B cell (primary cell): ENCODE data around the gene EMP1. TPM values are rescaled to one million over a fixed set of nuclear protein-coding genes. Genes with fewer than 3 reads are reported as not detected.

ENCODE experiments used
- ATAC-seq: fragments of 200-7000 bp; cut with Tn5 transposase; one replicate; pipeline ENCODE4 v1.10.0; 2021; ENCODE audit warnings: low read depth, mild to moderate bottlenecking, moderate number of reproducible peaks, moderate library complexity
- CTCF ChIA-PET: fragments of 350-600 bp; sonication (Branson Sonifier 250); formaldehyde crosslinking; loops from one replicate; lab custom pipeline; 2021; ENCODE audit warnings: antibody characterized with exemption, inconsistent platforms; lab: Charles Lee
- POLR2A ChIA-PET: fragments of 350-600 bp; sonication (Branson Sonifier 250); formaldehyde crosslinking; loops from one replicate; lab custom pipeline; 2021; ENCODE audit warnings: antibody characterized with exemption; lab: Charles Lee
- DNase-seq: peaks from one replicate; pipeline ENCODE4 v3.0.0; 2013
- H2AFZ ChIP-seq: 2 replicates; pipeline ENCODE4 v1.6.1; 2012; ENCODE audit warnings: mild to moderate bottlenecking, low read depth, low read length; ENCODE audit not compliant: insufficient read depth, poor library complexity, severe bottlenecking
- H3K27ac ChIP-seq, 2 donors: 1 replicate in 1 of 2; 2 replicates in 1 of 2; pipeline ENCODE4 v1.5.1; 2012 to 2013; ENCODE audit warnings: low read length in 2 of 2, mild to moderate bottlenecking in 2 of 2, moderate library complexity in 1 of 2
- H3K27me3 ChIP-seq, 4 experiments: fragments of 200-600 bp in 1 of 4; sonication (generic) in 1 of 4; replicated peaks in 1 of 4; 1 replicate in 2 of 4; 2 replicates in 2 of 4; pipeline versions ENCODE4 v1.6.1 to v1.7.0; 2013 to 2016; ENCODE audit warnings: low read length in 3 of 4, mild to moderate bottlenecking in 2 of 4, mixed read lengths in 1 of 4, moderate library complexity in 1 of 4; ENCODE audit not compliant: insufficient read depth in 4 of 4, control insufficient read depth in 3 of 4; ENCODE audit errors: control extremely low read depth in 1 of 4
- H3K36me3 ChIP-seq, 2 experiments: replicated peaks in 1 of 2; 1 replicate in 1 of 2; 2 replicates in 1 of 2; pipeline versions ENCODE4 v1.6.1 to v1.7.1; 2013; ENCODE audit warnings: low read length in 1 of 2; ENCODE audit not compliant: insufficient read depth in 2 of 2, control insufficient read depth in 1 of 2; ENCODE audit errors: control extremely low read depth in 1 of 2, extremely low read depth in 1 of 2
- H3K4me1 ChIP-seq, 2 donors: fragments of 200-600 bp in 1 of 2; sonication (generic) in 1 of 2; 1 replicate in 1 of 2; 2 replicates in 1 of 2; pipeline versions ENCODE4 v1.5.1 to v1.6.1; 2013 to 2017; ENCODE audit warnings: low read length in 2 of 2; ENCODE audit not compliant: control insufficient read depth in 2 of 2, insufficient read depth in 2 of 2
- H3K4me2 ChIP-seq: replicated peaks from 2 replicates; pipeline ENCODE3; 2012; ENCODE audit warnings: mild to moderate bottlenecking, low read depth, low read length; ENCODE audit not compliant: poor library complexity, severe bottlenecking
- H3K4me3 ChIP-seq, 5 experiments: fragments of 200-600 bp in 1 of 5; sonication (generic) in 1 of 5; 1 replicate in 3 of 5; 2 replicates in 2 of 5; pipeline versions ENCODE4 v1.5.1 to v1.7.0; 2011 to 2016; ENCODE audit warnings: low read length in 4 of 5, mild to moderate bottlenecking in 4 of 5, low read depth in 2 of 5, control low read depth in 1 of 5, moderate library complexity in 1 of 5; ENCODE audit not compliant: insufficient read depth in 1 of 5; ENCODE audit errors: control extremely low read depth in 1 of 5, extremely low read depth in 1 of 5
- H3K79me2 ChIP-seq: fragments of 200-600 bp; sonication (generic); one replicate; pipeline ENCODE4 v1.6.0; 2016; ENCODE audit warnings: low read length; ENCODE audit not compliant: control insufficient read depth, insufficient read depth
- H3K9ac ChIP-seq: fragments of 200-600 bp; sonication (generic); 2 replicates; pipeline ENCODE4 v1.6.1; 2017; ENCODE audit warnings: mild to moderate bottlenecking, low read length, moderate library complexity
- H3K9me3 ChIP-seq, 3 donors: one replicate each; pipeline versions ENCODE4 v1.6.1 to v1.7.1; 2013; ENCODE audit warnings: low read length in 2 of 3; ENCODE audit not compliant: control insufficient read depth in 2 of 3, insufficient read depth in 1 of 3; ENCODE audit errors: control extremely low read depth in 1 of 3
- H4K20me1 ChIP-seq: 2 replicates; pipeline ENCODE4 v1.6.0; 2012; ENCODE audit warnings: mild to moderate bottlenecking, low read length; ENCODE audit not compliant: insufficient read depth, control insufficient read depth, poor library complexity, severe bottlenecking
- H3K27ac Mint-ChIP-seq: one replicate; pipeline ENCODE4 v1.8.0; 2021; ENCODE audit warnings: mixed read lengths
- H3K27me3 Mint-ChIP-seq: one replicate; pipeline ENCODE4 v1.8.0; 2021; ENCODE audit warnings: mixed read lengths
- H3K4me1 Mint-ChIP-seq: one replicate; pipeline ENCODE4 v1.8.0; 2021; ENCODE audit warnings: mixed read lengths
- H3K4me3 Mint-ChIP-seq: one replicate; pipeline ENCODE4 v1.8.0; 2021; ENCODE audit warnings: mixed read lengths
- H3K9me3 Mint-ChIP-seq: one replicate; pipeline ENCODE4 v1.8.0; 2022; ENCODE audit warnings: mixed read lengths; ENCODE audit not compliant: insufficient read depth
- EZH2 ChIP-seq: IDR thresholded peaks from 2 replicates; pipeline ENCODE4 v1.6.1; 2012; ENCODE audit warnings: borderline replicate concordance, low read depth, mild to moderate bottlenecking, moderate library complexity, low read length; ENCODE audit not compliant: insufficient read depth, poor library complexity, severe bottlenecking
- WGBS: methylation state at CpG from one replicate; pipeline ENCODE4 v1.1.5; 2013; ENCODE audit warnings: missing lambda C conversion rate; ENCODE audit not compliant: insufficient coverage; 5-methylcytosine and 5-hydroxymethylcytosine counted together
- intact Hi-C: fragments of 100-400 bp; cut with micrococcal nuclease; formaldehyde crosslinking; loops from one replicate; pipeline ENCODE4 v1.10.0; 2022
- polyA plus RNA-seq: library from polyadenylated mRNA; depleted of rRNA; stranded (reverse); fragments of >200 nt; gene quantifications from 2 replicates; pipeline ENCODE4 v1.2.3, GENCODE V29; 2012
- total RNA-seq, 2 donors: library from RNA; stranded (reverse); fragments of 120-200 nt in 1 of 2; gene quantifications; 1 replicate in 1 of 2; 2 replicates in 1 of 2; pipeline versions ENCODE4 v1.2.3 to v1.2.4, GENCODE V29; 2013 to 2022
- TF ChIP-seq, protein P1 (sequence below): fragments of 200-600 bp; IDR thresholded peaks from one replicate; pipeline ENCODE4 v1.8.0; 2022; ENCODE audit warnings: antibody characterized with exemption, mild to moderate bottlenecking

EMP1 gene
- total and polyA plus RNA-seq, 2 donors (not counting 1 experiment from before 2014, with no cell fraction given), result 0.07 to 0.64 TPM

DNA sequence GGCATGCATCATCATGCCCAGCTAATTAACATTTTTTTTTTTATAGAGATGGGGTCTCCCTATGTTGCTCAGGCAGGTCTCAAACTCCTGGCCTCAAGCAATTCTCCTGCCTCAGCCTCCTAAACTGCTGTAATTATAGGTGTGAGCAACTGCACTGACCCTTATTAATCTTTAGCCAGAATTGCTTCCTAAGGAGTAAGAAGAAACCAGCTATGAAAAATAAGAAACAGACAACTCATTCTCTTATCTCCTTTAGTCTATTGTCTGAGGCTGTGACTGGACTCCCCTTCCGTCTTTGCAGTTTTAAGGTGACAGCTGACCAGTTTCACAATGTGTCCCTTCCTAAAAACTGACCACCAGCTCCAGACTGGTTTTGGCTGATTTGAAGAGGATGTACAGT is 52.4 kb downstream of the EMP1 start:
- H3K9me3 ChIP-seq, result no peaks in the 10 kb centered on the region
- DNase-seq, result no peak
- no peak overlapping the region for H3K27ac ChIP-seq
- POLR2A ChIA-PET, result no interaction called here
- peaks cover 27% of the 10 kb centered on the region for H3K27me3 Mint-ChIP-seq
- H3K4me1 Mint-ChIP-seq, result no peaks in the 10 kb centered on the region
- no peak for TF ChIP-seq EZH2
- CTCF ChIA-PET, result interaction anchor here (0.9 kb wide), 1 partner anchor 318 kb away, joined by 3 read pairs; no protein-coding TSS in a partner anchor
- H3K27ac Mint-ChIP-seq, result no peak overlapping the region
- no peaks in the 10 kb centered on the region for H4K20me1 ChIP-seq
- H3K36me3 ChIP-seq, result no peaks in the 10 kb centered on the region
- H3K27me3 ChIP-seq, result no peaks in the 10 kb centered on the region
- H3K9ac ChIP-seq, result no peak overlapping the region
- no peak overlapping the region for H2AFZ ChIP-seq
- no peak for ATAC-seq
- H3K4me2 ChIP-seq, result no peak overlapping the region
- no peaks in the 10 kb centered on the region for H3K79me2 ChIP-seq
- WGBS, result no CpG with 5 or more reads among the region's 1 CpG
- intact Hi-C loops, result no loop called here
- no peaks in the 10 kb centered on the region for H3K4me1 ChIP-seq
- H3K4me3 ChIP-seq, result no peak overlapping the region
- no peak overlapping the region for H3K4me3 Mint-ChIP-seq
- no peaks in the 10 kb centered on the region for H3K9me3 Mint-ChIP-seq

DNA sequence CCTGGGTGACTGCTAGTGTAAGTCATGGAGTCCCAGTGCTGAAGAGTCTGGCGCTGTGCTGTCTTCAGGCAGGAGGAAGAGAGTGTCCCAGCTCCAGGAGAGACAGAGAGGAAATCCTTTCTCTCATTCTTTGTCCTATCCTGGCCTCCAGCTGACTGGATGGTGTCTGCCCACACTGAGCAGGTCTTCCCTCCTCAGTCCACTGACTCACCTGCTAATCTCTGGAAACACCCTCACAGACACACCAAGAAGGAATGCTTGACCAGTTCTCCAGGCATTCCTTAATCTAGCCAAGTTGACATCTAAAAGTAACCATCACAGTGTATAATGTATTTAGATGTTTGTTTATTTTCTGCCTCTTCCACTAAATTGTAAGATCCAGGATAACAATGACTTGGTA is 53.9 kb downstream of the EMP1 start:
- Mint-ChIP-seq H3K27ac (no peak overlapping the region), H3K4me1 (no peaks in the 10 kb centered on the region), H3K9me3 (no peaks in the 10 kb centered on the region), H3K27me3 (peaks cover 27% of the 10 kb centered on the region), H3K4me3 (no peak overlapping the region)
- no peak for TF ChIP-seq EZH2
- TF ChIP-seq, protein P1, sequence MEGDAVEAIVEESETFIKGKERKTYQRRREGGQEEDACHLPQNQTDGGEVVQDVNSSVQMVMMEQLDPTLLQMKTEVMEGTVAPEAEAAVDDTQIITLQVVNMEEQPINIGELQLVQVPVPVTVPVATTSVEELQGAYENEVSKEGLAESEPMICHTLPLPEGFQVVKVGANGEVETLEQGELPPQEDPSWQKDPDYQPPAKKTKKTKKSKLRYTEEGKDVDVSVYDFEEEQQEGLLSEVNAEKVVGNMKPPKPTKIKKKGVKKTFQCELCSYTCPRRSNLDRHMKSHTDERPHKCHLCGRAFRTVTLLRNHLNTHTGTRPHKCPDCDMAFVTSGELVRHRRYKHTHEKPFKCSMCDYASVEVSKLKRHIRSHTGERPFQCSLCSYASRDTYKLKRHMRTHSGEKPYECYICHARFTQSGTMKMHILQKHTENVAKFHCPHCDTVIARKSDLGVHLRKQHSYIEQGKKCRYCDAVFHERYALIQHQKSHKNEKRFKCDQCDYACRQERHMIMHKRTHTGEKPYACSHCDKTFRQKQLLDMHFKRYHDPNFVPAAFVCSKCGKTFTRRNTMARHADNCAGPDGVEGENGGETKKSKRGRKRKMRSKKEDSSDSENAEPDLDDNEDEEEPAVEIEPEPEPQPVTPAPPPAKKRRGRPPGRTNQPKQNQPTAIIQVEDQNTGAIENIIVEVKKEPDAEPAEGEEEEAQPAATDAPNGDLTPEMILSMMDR, result no peak
- no peaks in the 10 kb centered on the region for H4K20me1 ChIP-seq
- H3K27me3 ChIP-seq, result no peaks in the 10 kb centered on the region
- no peak overlapping the region for H3K4me3 ChIP-seq
- DNase-seq, result no peak
- no peak overlapping the region for H2AFZ ChIP-seq
- no peaks in the 10 kb centered on the region for H3K4me1 ChIP-seq
- H3K4me2 ChIP-seq, result no peak overlapping the region
- POLR2A ChIA-PET, result no interaction called here
- H3K79me2 ChIP-seq, result no peaks in the 10 kb centered on the region
- H3K27ac ChIP-seq, result no peak overlapping the region
- H3K36me3 ChIP-seq, result no peaks in the 10 kb centered on the region
- no peaks in the 10 kb centered on the region for H3K9me3 ChIP-seq
- no peak overlapping the region for H3K9ac ChIP-seq
- intact Hi-C loops, result no loop called here
- ATAC-seq, result no peak
- CTCF ChIA-PET, result no interaction called here
- 100% methylated on average over 1 of the region's 1 CpG for WGBS
